Measurements from ENCODE around the gene MARF1.
A peak's percentile ranks its signal among the peaks of the same experiment; 100 is the strongest.
"Not testable (repeated sequence)": the region's sequence is repeated elsewhere in the genome, so short reads cannot be mapped to it uniquely, and the experiment has no call there.

The MARF1 gene

GRCh38 chr16:15575293-15576049, 67.5 kb downstream of the MARF1 start:
- ATAC-seq (ENCODE audit: insufficient read depth, low read depth) (0 out of 3 replicates have a peak, but pooled peaks have one; percentile 44), DNase-seq (no peak)
- no peak overlapping the region for H3K4me3 ChIP-seq (ENCODE audit: low read depth in 1 of 2, low read length in 2 of 2)
- no peak overlapping the region for H3K9ac ChIP-seq (ENCODE audit: low read depth, low read length)
- H3K27ac ChIP-seq (ENCODE audit: low read length), result no peak overlapping the region
- TF ChIP-seq CTCF (IDR thresholded peaks at IDR 0.05; ENCODE audit: borderline replicate concordance, extremely low read depth, low read length, poor library complexity, severe bottlenecking) (no peak), EZH2 (IDR thresholded peaks at IDR 0.05; ENCODE audit: borderline replicate concordance, low read depth, low read length, severe bottlenecking) (no peak)
- no peaks in the 10 kb centered on the region for H4K20me1 ChIP-seq (ENCODE audit: insufficient read depth, low read length)
- H3K79me2 ChIP-seq (ENCODE audit: insufficient read depth, low read length), result no peaks in the 10 kb centered on the region
- H3K4me1 ChIP-seq (ENCODE audit: insufficient read depth, low read length), result 0 out of 2 replicates have a peak, but pooled peaks cover 3% of the 10 kb centered on the region
- no peak overlapping the region; the same call in 1 of the 2 replicates for H2AFZ ChIP-seq (ENCODE audit: low read depth, low read length)
- no peaks in the 10 kb centered on the region for H3K36me3 ChIP-seq (ENCODE audit: insufficient read depth, low read length)
- no peak overlapping the region for H3K4me2 ChIP-seq (ENCODE audit: insufficient read depth, low read length)
- peaks cover 6% of the 10 kb centered on the region for H3K27me3 ChIP-seq (ENCODE audit: insufficient read depth, low read length, poor library complexity)
- no peaks in the 10 kb centered on the region for H3K9me3 ChIP-seq (ENCODE audit: insufficient read depth, low read length, severe bottlenecking)

GRCh38 chr16:15574614-15574948, 68.4 kb downstream of the MARF1 start:
- ATAC-seq (ENCODE audit: insufficient read depth, low read depth) (no peak), DNase-seq (no peak)
- no peak overlapping the region for H3K4me3 ChIP-seq (ENCODE audit: low read depth in 1 of 2, low read length in 2 of 2)
- 0 out of 2 replicates have a peak, but pooled peaks cover 3% of the 10 kb centered on the region for H3K4me1 ChIP-seq (ENCODE audit: insufficient read depth, low read length)
- no peak overlapping the region for H3K27ac ChIP-seq (ENCODE audit: low read length)
- H3K79me2 ChIP-seq (ENCODE audit: insufficient read depth, low read length), result no peaks in the 10 kb centered on the region
- no peak overlapping the region for H2AFZ ChIP-seq (ENCODE audit: low read depth, low read length)
- peaks cover 6% of the 10 kb centered on the region for H3K27me3 ChIP-seq (ENCODE audit: insufficient read depth, low read length, poor library complexity)
- no peak for TF ChIP-seq EZH2 (IDR thresholded peaks at IDR 0.05; ENCODE audit: borderline replicate concordance, low read depth, low read length, severe bottlenecking)
- TF ChIP-seq CTCF (IDR thresholded peaks at IDR 0.05; ENCODE audit: borderline replicate concordance, extremely low read depth, low read length, poor library complexity, severe bottlenecking), result no peak
- no peaks in the 10 kb centered on the region for H4K20me1 ChIP-seq (ENCODE audit: insufficient read depth, low read length)
- no peak overlapping the region for H3K9ac ChIP-seq (ENCODE audit: low read depth, low read length)
- no peaks in the 10 kb centered on the region for H3K36me3 ChIP-seq (ENCODE audit: insufficient read depth, low read length)
- H3K9me3 ChIP-seq (ENCODE audit: insufficient read depth, low read length, severe bottlenecking), result no peaks in the 10 kb centered on the region
- no peak overlapping the region for H3K4me2 ChIP-seq (ENCODE audit: insufficient read depth, low read length)

GRCh38 chr16:15573896-15574613, 68.9 kb downstream of the MARF1 start:
- H3K4me3 ChIP-seq (ENCODE audit: low read depth in 1 of 2, low read length in 2 of 2); H3K9ac ChIP-seq (ENCODE audit: low read depth, low read length); H3K79me2 ChIP-seq (ENCODE audit: insufficient read depth, low read length); H3K4me1 ChIP-seq (ENCODE audit: insufficient read depth, low read length); H2AFZ ChIP-seq (ENCODE audit: low read depth, low read length); H4K20me1 ChIP-seq (ENCODE audit: insufficient read depth, low read length); H3K36me3 ChIP-seq (ENCODE audit: insufficient read depth, low read length); H3K27me3 ChIP-seq (ENCODE audit: insufficient read depth, low read length, poor library complexity); H3K9me3 ChIP-seq (ENCODE audit: insufficient read depth, low read length, severe bottlenecking); H3K4me2 ChIP-seq (ENCODE audit: insufficient read depth, low read length); H3K27ac ChIP-seq (ENCODE audit: low read length); DNase-seq; ATAC-seq (ENCODE audit: insufficient read depth, low read depth): not testable (repeated sequence)

GRCh38 chr16:15573274-15573895, 69.6 kb downstream of the MARF1 start:
- Histone ChIP-seq H3K4me2 (ENCODE audit: insufficient read depth, low read length) (no peak overlapping the region), H3K4me3 (ENCODE audit: low read depth in 1 of 2, low read length in 2 of 2) (no peak overlapping the region), H3K79me2 (ENCODE audit: insufficient read depth, low read length) (no peaks in the 10 kb centered on the region), H3K9ac (ENCODE audit: low read depth, low read length) (no peak overlapping the region), H3K4me1 (ENCODE audit: insufficient read depth, low read length) (0 out of 2 replicates have a peak, but pooled peaks cover 3% of the 10 kb centered on the region), H3K27me3 (ENCODE audit: insufficient read depth, low read length, poor library complexity) (peaks cover 6% of the 10 kb centered on the region), H3K9me3 (ENCODE audit: insufficient read depth, low read length, severe bottlenecking) (no peaks in the 10 kb centered on the region), H2AFZ (ENCODE audit: low read depth, low read length) (no peak overlapping the region), H3K27ac (ENCODE audit: low read length) (no peak overlapping the region), H3K36me3 (ENCODE audit: insufficient read depth, low read length) (no peaks in the 10 kb centered on the region), H4K20me1 (ENCODE audit: insufficient read depth, low read length) (no peaks in the 10 kb centered on the region)
- TF ChIP-seq CTCF (IDR thresholded peaks at IDR 0.05; ENCODE audit: borderline replicate concordance, extremely low read depth, low read length, poor library complexity, severe bottlenecking), result no peak
- no peak for TF ChIP-seq EZH2 (IDR thresholded peaks at IDR 0.05; ENCODE audit: borderline replicate concordance, low read depth, low read length, severe bottlenecking)
- no peak for ATAC-seq (ENCODE audit: insufficient read depth, low read depth)
- no peak for DNase-seq
